ENCODE results near the gene SLC12A4. TPM values are rescaled to one million over a fixed set of nuclear protein-coding genes. Genes with fewer than 3 reads are reported as not detected.

Gene SLC12A4
- polyA plus RNA-seq, 1 experiment, result 115 TPM

- Histone ChIP-seq H3K4me3 (ENCODE audit: low read depth, low read length) (no peak overlapping the region), H3K36me3 (ENCODE audit: control insufficient read depth, insufficient read depth, low read length) (peaks cover 84% of the 10 kb centered on the region), H3K27me3 (ENCODE audit: control insufficient read depth, insufficient read depth, low read length) (no peaks in the 10 kb centered on the region)
- TF ChIP-seq, protein P1, sequence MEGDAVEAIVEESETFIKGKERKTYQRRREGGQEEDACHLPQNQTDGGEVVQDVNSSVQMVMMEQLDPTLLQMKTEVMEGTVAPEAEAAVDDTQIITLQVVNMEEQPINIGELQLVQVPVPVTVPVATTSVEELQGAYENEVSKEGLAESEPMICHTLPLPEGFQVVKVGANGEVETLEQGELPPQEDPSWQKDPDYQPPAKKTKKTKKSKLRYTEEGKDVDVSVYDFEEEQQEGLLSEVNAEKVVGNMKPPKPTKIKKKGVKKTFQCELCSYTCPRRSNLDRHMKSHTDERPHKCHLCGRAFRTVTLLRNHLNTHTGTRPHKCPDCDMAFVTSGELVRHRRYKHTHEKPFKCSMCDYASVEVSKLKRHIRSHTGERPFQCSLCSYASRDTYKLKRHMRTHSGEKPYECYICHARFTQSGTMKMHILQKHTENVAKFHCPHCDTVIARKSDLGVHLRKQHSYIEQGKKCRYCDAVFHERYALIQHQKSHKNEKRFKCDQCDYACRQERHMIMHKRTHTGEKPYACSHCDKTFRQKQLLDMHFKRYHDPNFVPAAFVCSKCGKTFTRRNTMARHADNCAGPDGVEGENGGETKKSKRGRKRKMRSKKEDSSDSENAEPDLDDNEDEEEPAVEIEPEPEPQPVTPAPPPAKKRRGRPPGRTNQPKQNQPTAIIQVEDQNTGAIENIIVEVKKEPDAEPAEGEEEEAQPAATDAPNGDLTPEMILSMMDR (IDR thresholded peaks at IDR 0.05; ENCODE audit: insufficient read depth, low read depth, low read length), result no peak
- POLR2A ChIA-PET, result no interaction called here
- CTCF ChIA-PET, result interaction anchor here (0.9 kb wide), 1 partner anchor 14 kb away, joined by 4 read pairs; no protein-coding TSS in a partner anchor
- no peak for DNase-seq (ENCODE audit: low read depth)
Measured at GRCh38 chr16:67946128-67946569, 22.3 kb downstream of the SLC12A4 start.

GRCh38 chr16:67945392-67945933, 23.0 kb downstream of the SLC12A4 start:
- ChIA-PET POLR2A (no interaction called here), CTCF (interaction anchor here (2.3 kb wide), 1 partner anchor 129 kb away, joined by 8 read pairs; no protein-coding TSS in a partner anchor)
- H3K36me3 ChIP-seq (ENCODE audit: control insufficient read depth, insufficient read depth, low read length), result peaks cover 79% of the 10 kb centered on the region
- TF ChIP-seq, protein P1 (IDR thresholded peaks at IDR 0.05; ENCODE audit: insufficient read depth, low read depth, low read length), result no peak
- H3K27me3 ChIP-seq (ENCODE audit: control insufficient read depth, insufficient read depth, low read length), result no peaks in the 10 kb centered on the region
- DNase-seq (ENCODE audit: low read depth), result no peak
- H3K4me3 ChIP-seq (ENCODE audit: low read depth, low read length), result no peak overlapping the region

DNA sequence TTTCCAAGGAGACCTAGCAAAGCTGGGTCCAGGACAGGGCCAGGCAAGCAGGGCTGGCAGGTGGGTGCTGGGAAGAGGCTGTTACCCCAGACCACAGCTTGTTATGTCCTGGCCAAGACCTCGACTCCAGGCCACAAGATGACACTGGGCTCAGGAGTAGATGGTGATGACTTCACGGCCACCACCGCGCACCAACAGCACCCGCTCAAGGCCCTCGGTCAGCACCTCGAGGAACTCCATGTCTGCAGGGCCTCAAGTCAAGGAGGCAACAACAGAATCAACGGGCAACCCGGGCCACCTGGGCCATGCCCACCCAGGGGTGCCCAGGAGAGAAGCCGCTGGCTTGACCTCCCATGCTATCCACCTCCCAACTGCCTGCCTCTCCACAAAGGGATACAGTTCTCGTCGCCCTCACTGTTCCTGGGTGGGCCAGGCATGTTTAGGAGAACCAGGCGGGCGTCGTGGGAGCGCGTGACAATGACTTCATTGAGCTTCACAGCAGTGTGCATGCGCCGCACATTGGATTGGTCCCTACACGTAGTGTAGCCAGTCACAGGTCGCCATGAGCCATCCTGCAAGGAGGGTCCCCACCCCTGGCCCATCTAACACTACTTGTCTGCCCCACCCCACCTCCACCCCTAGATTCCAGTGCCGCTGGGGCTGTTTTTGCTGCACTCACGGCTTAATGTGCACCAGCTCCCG, 23.6 kb downstream of the SLC12A4 start:
- no peak for DNase-seq (ENCODE audit: low read depth)
- no peaks in the 10 kb centered on the region for H3K27me3 ChIP-seq (ENCODE audit: control insufficient read depth, insufficient read depth, low read length)
- CTCF ChIA-PET, result interaction anchor here (2.3 kb wide), 1 partner anchor 129 kb away, joined by 8 read pairs; no protein-coding TSS in a partner anchor
- TF ChIP-seq, protein P1 (IDR thresholded peaks at IDR 0.05; ENCODE audit: insufficient read depth, low read depth, low read length), result no peak
- H3K4me3 ChIP-seq (ENCODE audit: low read depth, low read length), result no peak overlapping the region
- peaks cover 79% of the 10 kb centered on the region for H3K36me3 ChIP-seq (ENCODE audit: control insufficient read depth, insufficient read depth, low read length)
- POLR2A ChIA-PET, result no interaction called here

- Histone ChIP-seq H3K36me3 (ENCODE audit: control insufficient read depth, insufficient read depth, low read length) (peaks cover 78% of the 10 kb centered on the region), H3K4me3 (ENCODE audit: low read depth, low read length) (no peak within 1 kb of the TSS), H3K27me3 (ENCODE audit: control insufficient read depth, insufficient read depth, low read length) (no peaks in the 10 kb centered on the region)
- ChIA-PET POLR2A (no interaction called here), CTCF (interaction anchor here (0.6 to 3.3 kb wide), 5 partner anchors 8 to 128 kb away, joined by 3 to 19 read pairs (median 8); partner anchors contain the start of gene NRN1L)
- TF ChIP-seq, protein P1 (IDR thresholded peaks at IDR 0.05; ENCODE audit: insufficient read depth, low read depth, low read length), result no peak
- no peak for DNase-seq (ENCODE audit: low read depth)
Measured at GRCh38 chr16:67943619-67944504, 24.6 kb downstream of the SLC12A4 start, which contains the start of gene LCAT. Gene LCAT, minus strand, starts transcription at chr16:67944120. Its CDS starts 19 bp downstream, at chr16:67944101.
